Ovary (tissue), 3 donors: Measurements from ENCODE around the gene TUSC2.

ENCODE experiments used
- CTCF ChIP-seq, 3 donors: fragments of 450-650 bp in 2 of 3; fragments of 200-600 bp in 1 of 3; IDR thresholded peaks; one replicate each; pipeline versions ENCODE4 v1.5.1 to v1.8.0; 2016 to 2022; ENCODE audit warnings: antibody characterized with exemption in 3 of 3, mild to moderate bottlenecking in 1 of 3
- POLR2A ChIP-seq: fragments of 450-650 bp; IDR thresholded peaks from one replicate; pipeline ENCODE4 v1.6.1; 2017; ENCODE audit warnings: antibody characterized with exemption, mild to moderate bottlenecking, moderate library complexity
- donor health status: DM: no; HTN: no; CAD: no.

- no peak for TF ChIP-seq POLR2A
- no peak for TF ChIP-seq CTCF (IDR thresholded peaks at IDR 0.05)
Observed at GRCh38 chr3:50295553-50296431, 32.2 kb downstream of the TUSC2 start.
